Measurements from ENCODE around the gene ABHD1.
"Not testable (repeated sequence)": the region's sequence is repeated elsewhere in the genome, so short reads cannot be mapped to it uniquely, and the experiment has no call there.

The ABHD1 gene

GRCh38 chr2:27164960-27165763, 41.5 kb downstream of the ABHD1 start:
- no peak for DNase-seq (ENCODE audit: low read depth in 2 of 2)

- DNase-seq (ENCODE audit: low read depth in 2 of 2), result no peak
These were observed 47.1 kb downstream of the ABHD1 start for GRCh38 chr2:27170581-27171337.

GRCh38 chr2:27171351-27171848, 47.8 kb downstream of the ABHD1 start:
- no peak for DNase-seq (ENCODE audit: low read depth in 2 of 2)

GRCh38 chr2:27174638-27175037, 51.0 kb downstream of the ABHD1 start:
- DNase-seq (ENCODE audit: low read depth in 2 of 2), result no peak

- DNase-seq (ENCODE audit: low read depth in 2 of 2), result no peak
These were observed 51.7 kb downstream of the ABHD1 start for GRCh38 chr2:27175330-27175729.

- DNase-seq (ENCODE audit: low read depth in 2 of 2), result not testable (repeated sequence)
These were observed 52.2 kb downstream of the ABHD1 start for GRCh38 chr2:27175781-27176180.

GRCh38 chr2:27177441-27178351, 54.1 kb downstream of the ABHD1 start:
- DNase-seq (ENCODE audit: low read depth in 2 of 2), result no peak

- no peak for DNase-seq (ENCODE audit: low read depth in 2 of 2)
These were observed 54.9 kb downstream of the ABHD1 start for GRCh38 chr2:27178469-27178868.

GRCh38 chr2:27179344-27180000, 55.9 kb downstream of the ABHD1 start:
- no peak for DNase-seq (ENCODE audit: low read depth in 2 of 2)
